GM12878 (cell line): ENCODE results near the gene OAF. TPM values are rescaled to one million over a fixed set of nuclear protein-coding genes. Genes with fewer than 3 reads are reported as not detected.

ENCODE experiments used
- ATF2 ChIP-seq: IDR thresholded peaks from 2 replicates; pipeline ENCODE4 v1.6.1; 2012; ENCODE audit warnings: low read length, inconsistent platforms
- BCL11A ChIP-seq: IDR thresholded peaks from 2 replicates; pipeline ENCODE4 v1.6.1; 2011; ENCODE audit warnings: low read depth, low read length
- BRCA1 ChIP-seq: IDR thresholded peaks from 2 replicates; pipeline ENCODE4 v1.6.1; 2011; ENCODE audit warnings: low read depth, low read length, improper control_type of control experiment
- CHD4 ChIP-seq: fragments of 200-600 bp; sonication (generic); IDR thresholded peaks from 2 replicates; pipeline ENCODE4 v1.6.1; 2016; ENCODE audit warnings: mild to moderate bottlenecking
- E2F8 ChIP-seq: fragments of 450-650 bp; IDR thresholded peaks from 2 replicates; pipeline ENCODE4 v1.6.1; 2018; ENCODE audit warnings: mild to moderate bottlenecking, low read depth, moderate library complexity; ENCODE audit not compliant: partially characterized antibody
- EED ChIP-seq: sonication (generic); IDR thresholded peaks from 2 replicates; pipeline ENCODE4 v1.6.1; 2016; ENCODE audit warnings: antibody characterized with exemption, low read depth
- ELK1 ChIP-seq: IDR thresholded peaks from 2 replicates; pipeline ENCODE4 v1.6.1; 2012; ENCODE audit warnings: low read depth, low read length, improper control_type of control experiment
- HCFC1 ChIP-seq: fragments of 150-350 bp; IDR thresholded peaks from 2 replicates; pipeline ENCODE4 v1.6.1; 2014; ENCODE audit warnings: low read length
- HDGF ChIP-seq: fragments of 450-650 bp; IDR thresholded peaks from 2 replicates; pipeline ENCODE4 v1.6.1; 2016; ENCODE audit warnings: antibody characterized with exemption
- MAX ChIP-seq: IDR thresholded peaks from 2 replicates; pipeline ENCODE4 v1.6.1; 2012; ENCODE audit warnings: low read depth, low read length, improper control_type of control experiment
- MYB ChIP-seq: fragments of 150-350 bp; IDR thresholded peaks from 2 replicates; pipeline ENCODE4 v1.6.1; 2014; ENCODE audit warnings: mild to moderate bottlenecking, low read depth, low read length, borderline replicate concordance
- NFYA ChIP-seq: IDR thresholded peaks from 2 replicates; pipeline ENCODE4 v1.6.1; 2011; ENCODE audit warnings: low read depth, mild to moderate bottlenecking, low read length, improper control_type of control experiment, borderline replicate concordance
- POLR2A ChIP-seq: IDR thresholded peaks from 2 replicates; pipeline ENCODE4 v1.6.1; 2011; ENCODE audit warnings: low read depth, mild to moderate bottlenecking, low read length
- POU2F2 ChIP-seq: IDR thresholded peaks from 3 replicates; pipeline ENCODE4 v1.6.1; 2011; ENCODE audit warnings: low read depth, mild to moderate bottlenecking, low read length, borderline replicate concordance
- RAD51 ChIP-seq: fragments of 450-650 bp; IDR thresholded peaks from 2 replicates; pipeline ENCODE4 v1.6.1; 2016; ENCODE audit warnings: moderate library complexity, mild to moderate bottlenecking, inconsistent platforms
- REST ChIP-seq: IDR thresholded peaks from 2 replicates; pipeline ENCODE4 v1.6.1; 2012; ENCODE audit warnings: mild to moderate bottlenecking, low read depth, low read length
- STAT1 ChIP-seq: fragments of 450-650 bp; conservative IDR thresholded peaks from 2 replicates; pipeline ENCODE4 v1.6.1; 2014; ENCODE audit warnings: antibody characterized with exemption, mild to moderate bottlenecking
- YBX1 ChIP-seq: fragments of 450-650 bp; IDR thresholded peaks from 2 replicates; pipeline ENCODE4 v1.6.1; 2016; ENCODE audit warnings: antibody characterized with exemption
- polyA plus RNA-seq, 11 experiments: library from polyadenylated mRNA; depleted of rRNA in 4 of 11; unstranded in 6 of 11; stranded (reverse) in 5 of 11; fragments of >200 nt; fragmentation: Nextera tagmentation in 4 of 11; fragmentation: Illumina TruSeq in 1 of 11; extraction: Ambion mirVana in 4 of 11; extraction: Trizol in 1 of 11; gene quantifications; 1 replicate in 1 of 11; 2 replicates in 10 of 11; pipeline versions ENCODE4 v1.2.1 to v1.2.3, GENCODE V29; 2011 to 2016; ENCODE audit warnings: inconsistent platforms in 2 of 11, missing spikeins in 2 of 11, low read depth in 1 of 11
- total RNA-seq, 4 experiments: library from RNA; depleted of rRNA in 3 of 4; stranded (reverse); fragments of >200 nt in 3 of 4; fragmentation: Illumina TruSeq in 1 of 4; extraction: Trizol in 1 of 4; gene quantifications; 2 replicates each; pipeline versions ENCODE4 v1.2.1 to v1.2.3, GENCODE V29; 2013 to 2021

The OAF gene
- total and polyA plus RNA-seq, 10 of the 15 experiments (the other 5 are each of a cell fraction or from before 2014, with no cell fraction given) = 0.10 to 4.7 (median 1.1) TPM

GRCh38 chr11:120249279-120250262 lies 38.7 kb downstream of the OAF start (continued):
- TF ChIP-seq ELK1 (no peak), HDGF (peak; percentile 84; the same call in 1 of the 2 replicates), POLR2A (no peak), MYB (no peak), ATF2 (no peak), MAX (no peak), REST (no peak), YBX1 (no peak), STAT1 (no peak), EED (no peak), HCFC1 (no peak), BRCA1 (no peak), BCL11A (peak; percentile 39; the same call in 1 of the 2 replicates), CHD4 (no peak), E2F8 (no peak), NFYA (no peak), POU2F2 (no peak; the same call in 2 of the 3 replicates), RAD51 (no peak)
